GM12891 (cell line): ENCODE data around the gene MTCP1.
A peak's percentile ranks its signal among the peaks of the same experiment; 100 is the strongest.

Experiments
- POLR2A ChIP-seq: IDR thresholded peaks from 2 replicates; pipeline ENCODE4 v1.6.1; 2011; ENCODE audit warnings: low read depth, low read length, control low read depth
- POLR2AphosphoS5 ChIP-seq: IDR thresholded peaks from 2 replicates; pipeline ENCODE4 v1.6.1; 2011; ENCODE audit warnings: low read depth, low read length, control low read depth
- SPI1 ChIP-seq: IDR thresholded peaks from 2 replicates; pipeline ENCODE4 v1.6.1; 2011; ENCODE audit warnings: low read depth, low read length, control low read depth
- TAF1 ChIP-seq: IDR thresholded peaks from 2 replicates; pipeline ENCODE4 v1.6.1; 2011; ENCODE audit warnings: low read depth, low read length, control low read depth

DNA sequence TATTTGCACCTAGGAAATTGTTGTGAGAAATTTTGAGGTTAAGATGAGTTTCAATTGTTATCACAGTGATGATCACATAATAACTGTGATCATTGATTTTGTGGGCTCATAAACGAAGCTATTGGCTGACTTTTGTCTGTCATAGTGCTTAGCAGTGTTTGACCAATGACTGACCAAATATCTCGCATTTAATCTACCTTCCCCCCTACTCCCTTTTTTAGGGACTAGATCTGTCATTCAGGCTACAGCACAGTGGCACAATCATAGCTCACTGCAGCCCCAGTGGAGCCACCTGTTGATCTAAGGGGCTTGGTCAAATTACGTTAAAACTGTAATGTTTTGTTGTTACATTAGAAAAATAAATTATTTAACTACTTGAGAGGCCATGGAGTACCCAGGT is 42.8 kb downstream of the MTCP1 start:
- peak; percentile 31; the same call in 1 of the 2 replicates for TF ChIP-seq TAF1
- no peak for TF ChIP-seq POLR2A
- no peak for TF ChIP-seq POLR2AphosphoS5
- no peak for TF ChIP-seq SPI1
